HL-60 (cell line): ENCODE data around the gene ACOXL.

ENCODE experiments used
- CTCF ChIP-seq: IDR thresholded peaks from one replicate; pipeline ENCODE4 v1.5.1; 2011; ENCODE audit warnings: low read length, control low read depth, inconsistent platforms; ENCODE audit not compliant: insufficient read depth
- POLR2AphosphoS5 ChIP-seq: IDR thresholded peaks from 2 replicates; pipeline ENCODE4 v1.6.1; 2012; ENCODE audit warnings: low read depth
- REST ChIP-seq: IDR thresholded peaks from 2 replicates; pipeline ENCODE4 v1.6.1; 2012; ENCODE audit warnings: low read depth; ENCODE audit not compliant: insufficient replicate concordance
- SPI1 ChIP-seq: IDR thresholded peaks from 2 replicates; pipeline ENCODE4 v1.6.1; 2012; ENCODE audit warnings: low read depth, mild to moderate bottlenecking, borderline replicate concordance

GRCh38 chr2:111160758-111161157, 428.4 kb downstream of the ACOXL start:
- TF ChIP-seq CTCF (no peak), POLR2AphosphoS5 (no peak), SPI1 (no peak), REST (no peak)
